GM10248 (cell line): ENCODE measurements around the gene CETN3.
"Not testable (repeated sequence)": the region's sequence is repeated elsewhere in the genome, so short reads cannot be mapped to it uniquely, and the experiment has no call there.

Source experiments
- CTCF ChIA-PET: fragments of 300-600 bp; sonication (Branson Sonifier 250); formaldehyde crosslinking; extraction: SDS; loops from one replicate; lab custom pipeline; 2021; ENCODE audit warnings: antibody characterized with exemption; lab: Yijun Ruan, JAX
- POLR2A ChIA-PET: fragments of 350-650 bp; sonication (Branson Sonifier 250); formaldehyde crosslinking; extraction: SDS; loops from one replicate; lab custom pipeline; 2020; ENCODE audit warnings: antibody characterized with exemption; lab: Yijun Ruan, JAX
- DNase-seq: peaks from one replicate; pipeline ENCODE4 v3.0.0; 2012; ENCODE audit errors: extremely low spot score
- CTCF ChIP-seq: IDR thresholded peaks from 2 replicates; pipeline ENCODE4 v1.5.1; 2012; ENCODE audit warnings: mild to moderate bottlenecking, low read depth; ENCODE audit errors: extremely low read depth, missing control alignments, control extremely low read depth

CETN3 gene

DNA sequence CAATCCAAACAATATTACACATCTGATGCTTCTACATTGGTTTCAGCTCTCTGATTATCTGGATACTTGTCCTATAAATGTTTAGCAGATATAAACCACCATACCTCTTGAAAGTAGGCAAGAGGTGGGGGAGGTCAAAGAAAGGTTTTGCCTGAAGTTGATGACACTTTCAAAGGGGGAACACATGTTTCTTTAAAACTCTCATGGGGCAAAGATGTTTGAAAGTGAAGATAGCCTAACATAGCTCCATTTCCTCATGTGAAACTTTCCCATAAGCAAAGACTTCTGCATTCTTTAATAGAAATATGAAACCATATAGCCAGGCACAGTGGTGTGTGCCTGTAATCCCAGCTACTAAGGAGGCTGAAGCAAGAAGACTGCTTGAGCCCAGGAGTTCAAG lies 62.1 kb downstream of the CETN3 start:
- POLR2A ChIA-PET, result no interaction called here
- CTCF ChIA-PET, result interaction anchor here (1.1 to 1.9 kb wide), 2 partner anchors 9 to 39 kb away, joined by 5 to 7 read pairs; no protein-coding TSS in a partner anchor
- TF ChIP-seq CTCF, result no peak
- peak; percentile 6 for DNase-seq

- ChIA-PET CTCF (interaction anchor here (0.9 to 1.6 kb wide), 7 partner anchors 11 to 41 kb away, joined by 3 to 8 read pairs (median 3); no protein-coding TSS in a partner anchor), POLR2A (no interaction called here)
- TF ChIP-seq CTCF, result no peak
- DNase-seq, result no peak
Observed at GRCh38 chr5:90345684-90346083, 63.9 kb downstream of the CETN3 start.

DNA sequence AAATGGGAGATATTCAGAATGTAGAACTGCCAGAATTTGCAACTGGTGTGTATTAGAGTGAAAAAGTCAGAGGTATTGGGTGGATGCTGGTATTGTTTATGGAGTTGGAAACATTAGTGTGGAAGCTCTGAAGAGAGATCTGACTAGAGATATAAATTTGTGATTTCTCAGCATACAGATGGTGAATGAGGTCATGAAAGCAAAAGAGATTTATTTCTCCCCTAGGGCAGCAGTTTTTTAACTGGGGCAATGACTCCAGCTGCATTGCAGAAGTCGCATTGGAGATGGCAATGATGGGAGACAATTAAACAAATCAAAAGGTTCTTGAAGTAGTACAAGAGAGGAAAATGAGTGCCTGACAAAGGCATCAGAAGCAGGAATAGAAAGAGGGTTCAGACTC lies 64.9 kb downstream of the CETN3 start:
- no peak for DNase-seq
- POLR2A ChIA-PET, result no interaction called here
- TF ChIP-seq CTCF, result no peak
- CTCF ChIA-PET, result interaction anchor here (0.9 to 1.6 kb wide), 5 partner anchors 12 to 79 kb away, joined by 3 to 8 read pairs (median 4); no protein-coding TSS in a partner anchor

GRCh38 chr5:90343731-90344130 lies 65.8 kb downstream of the CETN3 start:
- CTCF ChIA-PET, result interaction anchor here (1.1 kb wide), 1 partner anchor 78 kb away, joined by 4 read pairs; no protein-coding TSS in a partner anchor
- DNase-seq, POLR2A ChIA-PET: not testable (repeated sequence)

GRCh38 chr5:90342576-90342975 lies 67.0 kb downstream of the CETN3 start:
- CTCF ChIA-PET, result interaction anchor here (1.4 kb wide), 1 partner anchor 14 kb away, joined by 6 read pairs; no protein-coding TSS in a partner anchor
- POLR2A ChIA-PET, result no interaction called here
- TF ChIP-seq CTCF, result no peak
- no peak for DNase-seq
